Endothelial cell of umbilical vein (primary cell): ENCODE results near the gene WWC1. TPM values are rescaled to one million over a fixed set of nuclear protein-coding genes. Genes with fewer than 3 reads are reported as not detected.

Source experiments
- BruUV-seq: library from RNA; stranded (reverse); fragments of 400-500 nt; replicated peaks from 2 replicates; lab custom pipeline; 2021; lab: Mats Ljungman, UMichigan
- CTCF ChIA-PET: fragments of 300-600, 350-600 bp; sonication (Branson Sonifier 250); formaldehyde crosslinking; loops from one replicate; lab custom pipeline; 2021; ENCODE audit warnings: antibody characterized with exemption, inconsistent platforms; lab: Charles Lee
- POLR2A ChIA-PET: fragments of 300-600, 350-600 bp; sonication (Branson Sonifier 250); formaldehyde crosslinking; loops from one replicate; lab custom pipeline; 2021; ENCODE audit warnings: antibody characterized with exemption, inconsistent platforms; lab: Charles Lee
- DNase-seq: peaks from one replicate; pipeline ENCODE4 v3.0.0-alpha.2; 2011; ENCODE audit warnings: low read depth, low spot score
- FAIRE-seq: peaks from 2 replicates; lab custom pipeline; 2011; peaks lifted over from hg19 to GRCh38; lab: Jason Lieb, UNC
- H2AFZ ChIP-seq: 2 replicates; pipeline ENCODE4 v1.6.0; 2012; ENCODE audit warnings: low read depth, low read length, control low read depth, inconsistent platforms
- H3K27ac ChIP-seq: 2 replicates; pipeline ENCODE4 v1.5.1; 2011; ENCODE audit warnings: low read depth, mild to moderate bottlenecking, control low read depth, low read length, moderate library complexity; ENCODE audit not compliant: insufficient read depth
- H3K27me3 ChIP-seq, 2 experiments: 2 replicates each; pipeline versions ENCODE4 v1.6.0 to v1.6.1; 2011; ENCODE audit warnings: low read length in 2 of 2, mixed read lengths in 1 of 2; ENCODE audit not compliant: control insufficient read depth in 2 of 2, insufficient read depth in 2 of 2
- H3K36me3 ChIP-seq, 2 experiments: 2 replicates in 1 of 2; 3 replicates in 1 of 2; pipeline ENCODE4 v1.5.1; 2011; ENCODE audit warnings: low read length in 2 of 2, mild to moderate bottlenecking in 1 of 2, moderate library complexity in 1 of 2; ENCODE audit not compliant: control insufficient read depth in 2 of 2, insufficient read depth in 2 of 2; ENCODE audit errors: extremely low read depth in 1 of 2
- H3K4me1 ChIP-seq: 3 replicates; pipeline ENCODE4 v1.5.1; 2011; ENCODE audit warnings: mild to moderate bottlenecking, low read length; ENCODE audit not compliant: control insufficient read depth, insufficient read depth; ENCODE audit errors: extremely low read depth
- H3K4me2 ChIP-seq: 2 replicates; pipeline ENCODE4 v1.6.1; 2011; ENCODE audit warnings: low read length, control low read depth, mixed read lengths; ENCODE audit not compliant: insufficient read depth
- H3K4me3 ChIP-seq, 3 experiments: fragments of 200-600 bp in 1 of 3; sonication (generic), shearing (Covaris generic) in 1 of 3; replicated peaks in 1 of 3; 2 replicates each; pipeline ENCODE4 v1.5.1; 2011 to 2016; ENCODE audit warnings: control low read depth in 3 of 3, low read length in 3 of 3, mild to moderate bottlenecking in 2 of 3, inconsistent platforms in 1 of 3, low read depth in 1 of 3, moderate library complexity in 1 of 3; ENCODE audit not compliant: insufficient read depth in 1 of 3
- H3K79me2 ChIP-seq: 2 replicates; pipeline ENCODE4 v1.6.0; 2012; ENCODE audit warnings: low read length, inconsistent platforms; ENCODE audit not compliant: control insufficient read depth, insufficient read depth
- H3K9ac ChIP-seq: replicated peaks from 2 replicates; pipeline ENCODE3; 2011; ENCODE audit warnings: low read length, control low read depth; ENCODE audit not compliant: insufficient read depth; ENCODE audit errors: extremely low read depth
- H3K9me1 ChIP-seq: replicated peaks from 3 replicates; pipeline ENCODE4 v1.6.0; 2011; ENCODE audit warnings: mild to moderate bottlenecking, low read length; ENCODE audit not compliant: control insufficient read depth, insufficient read depth; ENCODE audit errors: extremely low read depth
- H3K9me3 ChIP-seq: replicated peaks from 2 replicates; pipeline ENCODE4 v1.5.1; 2012; ENCODE audit warnings: low read length, inconsistent platforms; ENCODE audit not compliant: control insufficient read depth, insufficient read depth
- H4K20me1 ChIP-seq: replicated peaks from 2 replicates; pipeline ENCODE3; 2011; ENCODE audit warnings: mild to moderate bottlenecking, low read length; ENCODE audit not compliant: control insufficient read depth, insufficient read depth; ENCODE audit errors: extremely low read depth
- CTCF ChIP-seq, 2 donors: IDR thresholded peaks; 1 replicate in 1 of 2; 2 replicates in 1 of 2; pipeline ENCODE4 v1.5.1; 2011; ENCODE audit warnings: low read length in 2 of 2, mild to moderate bottlenecking in 2 of 2, moderate library complexity in 2 of 2, control low read depth in 1 of 2, inconsistent platforms in 1 of 2, low read depth in 1 of 2; ENCODE audit not compliant: insufficient read depth in 1 of 2; ENCODE audit errors: extremely low read depth in 1 of 2
- EZH2 ChIP-seq: IDR thresholded peaks from 2 replicates; pipeline ENCODE4 v1.6.1; 2012; ENCODE audit warnings: borderline replicate concordance, low read depth, mild to moderate bottlenecking, moderate library complexity, low read length, inconsistent platforms; ENCODE audit not compliant: severe bottlenecking
- FOS ChIP-seq: IDR thresholded peaks from 2 replicates; pipeline ENCODE4 v1.6.1; 2011; ENCODE audit warnings: mild to moderate bottlenecking, low read length, moderate library complexity, borderline replicate concordance; ENCODE audit not compliant: insufficient read depth
- GATA2 ChIP-seq: IDR thresholded peaks from 2 replicates; pipeline ENCODE4 v1.7.0; 2011; ENCODE audit warnings: low read depth, mild to moderate bottlenecking, moderate library complexity, mixed read lengths, low read length; ENCODE audit not compliant: insufficient read length, insufficient read depth
- MAX ChIP-seq: IDR thresholded peaks from 2 replicates; pipeline ENCODE4 v1.6.1; 2011; ENCODE audit not compliant: insufficient read depth, insufficient read length
- POLR2A ChIP-seq: IDR thresholded peaks from 2 replicates; pipeline ENCODE4 v1.6.1; 2012; ENCODE audit warnings: low read depth, mild to moderate bottlenecking, control low read depth, low read length
- POLR2AphosphoS5 ChIP-seq: IDR thresholded peaks from 2 replicates; pipeline ENCODE4 v1.6.1; 2012; ENCODE audit warnings: low read depth, mild to moderate bottlenecking, control low read depth, low read length, moderate library complexity; ENCODE audit not compliant: insufficient read depth
- dilution Hi-C: fragments of 300-500 bp; cut with MboI; formaldehyde crosslinking; loops from one replicate; pipeline ENCODE4 v1.15.0; 2019; ENCODE audit warnings: low sequenced_read_pairs; ENCODE audit not compliant: extremely low pct_ligation_motif_present
- intact Hi-C: fragments of 100-400 bp; cut with micrococcal nuclease; formaldehyde crosslinking; loops from one replicate; pipeline ENCODE4 v1.10.0; 2022
- polyA plus RNA-seq, 4 experiments: library from polyadenylated mRNA; depleted of rRNA in 3 of 4; stranded (reverse) in 3 of 4; unstranded in 1 of 4; fragments of >200 nt; gene quantifications; 2 replicates each; pipeline versions ENCODE4 v1.2.1 to v1.2.3, GENCODE V29; 2011 to 2012; ENCODE audit warnings: missing spikeins in 1 of 4
- total RNA-seq: library from RNA; stranded (reverse); gene quantifications from 2 replicates; pipeline ENCODE4 v1.2.3, GENCODE V29; 2021

Gene WWC1
- total and polyA plus RNA-seq, 2 donors (not counting 3 experiments of a cell fraction or from before 2014, with no cell fraction given): 0.03 to 0.91 TPM

- no TSS peak for BruUV-seq
- H3K27ac ChIP-seq: no peak overlapping the region
- no peaks in the 10 kb centered on the region for H3K27me3 ChIP-seq
- H3K9me3 ChIP-seq: no peaks in the 10 kb centered on the region
- TF ChIP-seq CTCF (IDR thresholded peaks at IDR 0.05; ENCODE audit: extremely low read depth in 1 of 2, insufficient read depth in 1 of 2, low read depth in 1 of 2, low read length in 2 of 2) (no peak), POLR2A (no peak), POLR2AphosphoS5 (no peak), MAX (no peak), EZH2 (no peak), GATA2 (no peak), FOS (no peak)
- no peak for FAIRE-seq
- H3K9ac ChIP-seq: no peak overlapping the region
- dilution Hi-C loops: no loop called here
- no peak for DNase-seq
- H2AFZ ChIP-seq: no peak overlapping the region
- no peak overlapping the region for H3K4me2 ChIP-seq
- H4K20me1 ChIP-seq: no peaks in the 10 kb centered on the region
- no peaks in the 10 kb centered on the region for H3K36me3 ChIP-seq
- H3K9me1 ChIP-seq: no peaks in the 10 kb centered on the region
- CTCF ChIA-PET: no interaction called here
- H3K79me2 ChIP-seq: no peaks in the 10 kb centered on the region
- H3K4me3 ChIP-seq: no peak overlapping the region
- intact Hi-C loops: no loop called here
- no peaks in the 10 kb centered on the region for H3K4me1 ChIP-seq
- POLR2A ChIA-PET: no interaction called here
Observed at GRCh38 chr5:168346417-168346816, 55.0 kb downstream of the WWC1 start.
